ENCODE measurements around the gene ZNF609. TPM values are rescaled to one million over a fixed set of nuclear protein-coding genes. Genes with fewer than 3 reads are reported as not detected.
A peak's percentile ranks its signal among the peaks of the same experiment; 100 is the strongest.

Gene ZNF609
- polyA plus RNA-seq, 1 donor (not counting 4 experiments of a cell fraction or from before 2014, with no cell fraction given): 16.9 TPM

- H3K27ac ChIP-seq (ENCODE audit: control insufficient read depth, insufficient read depth, low read length): no peak overlapping the region
- H2AFZ ChIP-seq (ENCODE audit: control insufficient read depth, low read length): no peak overlapping the region
- no peak for FAIRE-seq
Observed at GRCh38 chr15:64459066-64459781, 1.2 kb upstream of the ZNF609 start.

DNA sequence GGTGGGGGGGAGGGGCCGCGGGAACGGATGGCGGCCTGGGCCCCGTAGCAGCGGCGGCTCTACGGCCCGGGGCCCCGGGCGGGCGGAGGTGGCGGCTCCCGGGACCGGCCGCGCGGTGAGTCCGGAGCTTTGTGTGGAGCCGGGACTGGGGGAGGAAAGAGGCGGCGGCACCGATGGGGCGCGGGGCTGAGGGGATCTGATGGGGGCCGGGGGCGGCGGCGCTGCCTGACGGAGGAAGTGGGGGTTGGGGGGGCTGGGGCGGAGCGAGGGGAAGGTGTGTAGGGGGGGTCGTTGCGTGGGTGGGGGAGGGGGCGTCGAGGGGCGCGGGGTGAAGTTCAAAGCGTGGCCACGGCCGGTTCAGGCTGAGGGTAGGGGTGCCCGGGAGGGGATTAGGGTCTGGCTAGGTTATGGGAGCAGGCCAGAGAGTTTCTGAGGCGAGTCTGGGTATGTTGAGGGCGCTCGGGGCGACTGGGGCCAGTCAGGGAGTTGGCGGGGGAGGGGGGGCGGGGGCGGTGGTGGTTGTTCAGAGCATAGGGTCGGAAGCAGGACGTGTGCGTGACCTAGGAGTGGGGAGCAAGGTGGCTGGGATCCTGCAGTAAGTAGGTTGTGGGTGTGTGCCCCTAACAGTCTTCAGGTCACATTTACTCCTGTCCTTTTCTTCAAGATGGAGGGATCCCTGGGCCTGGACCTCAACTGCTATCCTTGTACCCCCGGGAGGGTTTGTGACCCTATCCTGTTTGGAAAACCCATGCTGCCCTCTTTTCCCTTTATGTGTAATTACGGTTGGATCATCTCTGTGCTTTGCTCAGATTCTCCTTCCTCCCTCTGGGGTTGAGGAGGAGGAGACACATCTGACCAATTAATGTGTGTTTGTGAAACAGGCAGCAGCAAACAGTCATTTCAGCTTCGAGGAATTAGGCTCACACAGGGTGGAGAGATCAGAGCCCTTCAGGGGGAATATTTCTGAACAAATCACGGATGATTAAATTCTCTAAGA is 644 bp downstream of the ZNF609 start:
- H3K79me2 ChIP-seq (ENCODE audit: control insufficient read depth, insufficient read depth, low read length): peaks cover 49% of the 10 kb centered on the region
- FAIRE-seq (peak; percentile 85), DNase-seq (ENCODE audit: low read depth, low spot score) (no peak)
- H3K4me1 ChIP-seq (ENCODE audit: control insufficient read depth, extremely low read depth, insufficient read depth, low read length): peaks cover 16% of the 10 kb centered on the region
- H3K9ac ChIP-seq (ENCODE audit: control insufficient read depth, extremely low read depth, insufficient read depth, low read length): peak overlapping the region; percentile 73
- H3K9me3 ChIP-seq (ENCODE audit: control insufficient read depth, low read depth, low read length): no peaks in the 10 kb centered on the region
- H2AFZ ChIP-seq (ENCODE audit: control insufficient read depth, low read length): peak overlapping the region; percentile 20
- H3K36me3 ChIP-seq (ENCODE audit: control insufficient read depth in 2 of 2, extremely low read depth in 1 of 2, insufficient read depth in 2 of 2, low read length in 2 of 2): peaks cover 0 to 3% of the 10 kb centered on the region in 2 experiments
- no peaks in the 10 kb centered on the region for H3K9me1 ChIP-seq (ENCODE audit: control insufficient read depth, extremely low read depth, insufficient read depth, low read length)
- peak overlapping the region; percentile 89 for H3K4me2 ChIP-seq (ENCODE audit: control insufficient read depth, extremely low read depth, insufficient read depth, low read depth, low read length)
- H3K27me3 ChIP-seq (ENCODE audit: control insufficient read depth, extremely low read depth, insufficient read depth, low read length): no peaks in the 10 kb centered on the region
- peak overlapping the region; percentile 74 for H3K27ac ChIP-seq (ENCODE audit: control insufficient read depth, insufficient read depth, low read length)
- H3K4me3 ChIP-seq (ENCODE audit: control insufficient read depth in 2 of 3, extremely low read depth in 1 of 3, insufficient read depth in 2 of 3, low read depth in 1 of 3, low read length in 3 of 3): peak overlapping the region; percentile 48 to 82 (median 72)
- no peak for TF ChIP-seq EZH2 (IDR thresholded peaks at IDR 0.05; ENCODE audit: low read length)
- TF ChIP-seq, protein P1, sequence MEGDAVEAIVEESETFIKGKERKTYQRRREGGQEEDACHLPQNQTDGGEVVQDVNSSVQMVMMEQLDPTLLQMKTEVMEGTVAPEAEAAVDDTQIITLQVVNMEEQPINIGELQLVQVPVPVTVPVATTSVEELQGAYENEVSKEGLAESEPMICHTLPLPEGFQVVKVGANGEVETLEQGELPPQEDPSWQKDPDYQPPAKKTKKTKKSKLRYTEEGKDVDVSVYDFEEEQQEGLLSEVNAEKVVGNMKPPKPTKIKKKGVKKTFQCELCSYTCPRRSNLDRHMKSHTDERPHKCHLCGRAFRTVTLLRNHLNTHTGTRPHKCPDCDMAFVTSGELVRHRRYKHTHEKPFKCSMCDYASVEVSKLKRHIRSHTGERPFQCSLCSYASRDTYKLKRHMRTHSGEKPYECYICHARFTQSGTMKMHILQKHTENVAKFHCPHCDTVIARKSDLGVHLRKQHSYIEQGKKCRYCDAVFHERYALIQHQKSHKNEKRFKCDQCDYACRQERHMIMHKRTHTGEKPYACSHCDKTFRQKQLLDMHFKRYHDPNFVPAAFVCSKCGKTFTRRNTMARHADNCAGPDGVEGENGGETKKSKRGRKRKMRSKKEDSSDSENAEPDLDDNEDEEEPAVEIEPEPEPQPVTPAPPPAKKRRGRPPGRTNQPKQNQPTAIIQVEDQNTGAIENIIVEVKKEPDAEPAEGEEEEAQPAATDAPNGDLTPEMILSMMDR (optimal IDR thresholded peaks at IDR 0.05 in 1 of 3, IDR thresholded peaks at IDR 0.05 in 1 of 3, conservative IDR thresholded peaks at IDR 0.05 in 1 of 3; ENCODE audit: extremely low read depth in 1 of 3, insufficient read depth in 2 of 3, low read length in 3 of 3): peak in 1 of 3 experiments; percentile 9
- H4K20me1 ChIP-seq (ENCODE audit: control insufficient read depth, extremely low read depth, insufficient read depth, low read length): peaks cover 13% of the 10 kb centered on the region
- dilution Hi-C loops (cut with MboI; ENCODE audit: extremely low pct_ligation_motif_present, low sequenced_read_pairs): no loop called here

More at GRCh38 chr15:64459066-64459781, 1.2 kb upstream of the ZNF609 start:
- Histone ChIP-seq H3K4me1 (ENCODE audit: control insufficient read depth, extremely low read depth, insufficient read depth, low read length) (peaks cover 16% of the 10 kb centered on the region), H4K20me1 (ENCODE audit: control insufficient read depth, extremely low read depth, insufficient read depth, low read length) (peaks cover 7% of the 10 kb centered on the region), H3K9ac (ENCODE audit: control insufficient read depth, extremely low read depth, insufficient read depth, low read length) (no peak overlapping the region), H3K9me3 (ENCODE audit: control insufficient read depth, low read depth, low read length) (no peaks in the 10 kb centered on the region), H3K79me2 (ENCODE audit: control insufficient read depth, insufficient read depth, low read length) (peaks cover 32% of the 10 kb centered on the region), H3K4me3 (ENCODE audit: control insufficient read depth in 2 of 3, extremely low read depth in 1 of 3, insufficient read depth in 2 of 3, low read depth in 1 of 3, low read length in 3 of 3) (no peak overlapping the region), H3K27me3 (ENCODE audit: control insufficient read depth, extremely low read depth, insufficient read depth, low read length) (no peaks in the 10 kb centered on the region), H3K36me3 (ENCODE audit: control insufficient read depth in 2 of 2, extremely low read depth in 1 of 2, insufficient read depth in 2 of 2, low read length in 2 of 2) (peaks cover 3% of the 10 kb centered on the region in 2 experiments), H3K4me2 (ENCODE audit: control insufficient read depth, extremely low read depth, insufficient read depth, low read depth, low read length) (peak overlapping the region; percentile 93), H3K9me1 (ENCODE audit: control insufficient read depth, extremely low read depth, insufficient read depth, low read length) (no peaks in the 10 kb centered on the region)
- dilution Hi-C loops (cut with MboI; ENCODE audit: extremely low pct_ligation_motif_present, low sequenced_read_pairs): no loop called here
- DNase-seq (ENCODE audit: low read depth, low spot score): no peak
- TF ChIP-seq EZH2 (IDR thresholded peaks at IDR 0.05; ENCODE audit: low read length): no peak
- TF ChIP-seq, protein P1 (optimal IDR thresholded peaks at IDR 0.05 in 1 of 3, IDR thresholded peaks at IDR 0.05 in 1 of 3, conservative IDR thresholded peaks at IDR 0.05 in 1 of 3; ENCODE audit: extremely low read depth in 1 of 3, insufficient read depth in 2 of 3, low read length in 3 of 3): no peak
